SK-N-SH treated with all-trans-retinoic acid at 6 μM for 48 hours (cell line): Measurements from ENCODE around the gene UBE2E1.

Source experiments
- ATAC-seq: fragments of 200-7000 bp; cut with Tn5 transposase; 3 replicates; pipeline ENCODE4 v1.9.1; 2020; ENCODE audit warnings: mild to moderate bottlenecking, moderate library complexity
- ARNTL ChIP-seq: fragments of 450-650 bp; formaldehyde crosslinking; IDR thresholded peaks from 2 replicates; pipeline ENCODE4 v1.5.0; 2020; ENCODE audit warnings: low read depth, mild to moderate bottlenecking, moderate library complexity, borderline replicate concordance
- BACH2 ChIP-seq: fragments of 250-450 bp; sonication (Bioruptor Pico); IDR thresholded peaks from 2 replicates; pipeline ENCODE4 v1.9.0; 2021; ENCODE audit warnings: mild to moderate bottlenecking, borderline replicate concordance
- CSDC2 ChIP-seq: fragments of 250-450 bp; sonication (Bioruptor Pico); IDR thresholded peaks from 2 replicates; pipeline ENCODE4 v1.5.0; 2020; ENCODE audit warnings: mild to moderate bottlenecking, moderate library complexity
- ESRRG ChIP-seq: fragments of 250-450 bp; sonication (Bioruptor Pico); IDR thresholded peaks from 2 replicates; pipeline ENCODE4 v1.6.1; 2021; ENCODE audit warnings: mild to moderate bottlenecking
- ISL1 ChIP-seq: fragments of 250-450 bp; sonication (Bioruptor Pico); IDR thresholded peaks from 2 replicates; pipeline ENCODE4 v2.1.2; 2022; ENCODE audit warnings: mild to moderate bottlenecking, moderate library complexity
- OSR1 ChIP-seq: fragments of 250-450 bp; sonication (Bioruptor Pico); IDR thresholded peaks from 2 replicates; pipeline ENCODE4 v1.8.0; 2022; ENCODE audit warnings: moderate library complexity, mild to moderate bottlenecking, inconsistent platforms
- PPARA ChIP-seq: fragments of 250-450 bp; sonication (Bioruptor Pico); IDR thresholded peaks from 2 replicates; pipeline ENCODE4 v1.5.0; 2020; ENCODE audit warnings: mild to moderate bottlenecking, borderline replicate concordance
- RARB ChIP-seq: fragments of 250-450 bp; sonication (Bioruptor Pico); IDR thresholded peaks from 2 replicates; pipeline ENCODE4 v1.8.0; 2021; ENCODE audit warnings: mild to moderate bottlenecking, moderate library complexity
- TCF4 ChIP-seq: fragments of 250-450 bp; sonication (Bioruptor Pico); IDR thresholded peaks from 2 replicates; pipeline ENCODE4 v1.8.0; 2021; ENCODE audit warnings: mild to moderate bottlenecking, moderate library complexity, borderline replicate concordance
- TOX ChIP-seq: fragments of 250-450 bp; sonication (Bioruptor Pico); IDR thresholded peaks from 2 replicates; pipeline ENCODE4 v1.8.0; 2021; ENCODE audit warnings: mild to moderate bottlenecking, moderate library complexity, borderline replicate concordance
- ZC3H10 ChIP-seq: fragments of 250-450 bp; sonication (Bioruptor Pico); IDR thresholded peaks from 2 replicates; pipeline ENCODE4 v1.5.1; 2021; ENCODE audit warnings: mild to moderate bottlenecking, moderate library complexity
- ZFP3 ChIP-seq: fragments of 250-450 bp; sonication (Bioruptor Pico); IDR thresholded peaks from 2 replicates; pipeline ENCODE4 v1.5.0; 2020; ENCODE audit warnings: mild to moderate bottlenecking, moderate library complexity
- ZFP30 ChIP-seq: fragments of 450-650 bp; formaldehyde crosslinking; IDR thresholded peaks from 2 replicates; pipeline ENCODE4 v1.5.0; 2022; ENCODE audit warnings: mild to moderate bottlenecking, moderate library complexity
- ZNF565 ChIP-seq: fragments of 450-650 bp; formaldehyde crosslinking; conservative IDR thresholded peaks from 2 replicates; pipeline ENCODE4 v1.5.0; 2020; ENCODE audit warnings: low read depth, mild to moderate bottlenecking, moderate library complexity
- ZNF8 ChIP-seq: fragments of 450-650 bp; formaldehyde crosslinking; IDR thresholded peaks from 2 replicates; pipeline ENCODE4 v1.5.0; 2020; ENCODE audit warnings: mild to moderate bottlenecking, moderate library complexity
- TF ChIP-seq, protein P1 (sequence below): fragments of 250-450 bp; sonication (Bioruptor Pico); IDR thresholded peaks from 2 replicates; pipeline ENCODE4 v1.8.0; 2020; ENCODE audit warnings: mild to moderate bottlenecking, moderate library complexity, borderline replicate concordance
- TF ChIP-seq, protein P2 (sequence below): fragments of 250-450 bp; sonication (Bioruptor Pico); IDR thresholded peaks from 2 replicates; pipeline ENCODE4 v1.8.0; 2021; ENCODE audit warnings: low read depth, mild to moderate bottlenecking, moderate library complexity, borderline replicate concordance
- TF ChIP-seq, protein P3 (sequence below): fragments of 250-450 bp; sonication (Bioruptor Pico); IDR thresholded peaks from 2 replicates; pipeline ENCODE4 v1.5.0; 2020; ENCODE audit warnings: mild to moderate bottlenecking, moderate library complexity
- TF ChIP-seq, protein P4 (sequence below): fragments of 250-450 bp; sonication (Bioruptor Pico); IDR thresholded peaks from 2 replicates; pipeline ENCODE4 v1.5.1; 2020; ENCODE audit warnings: low read depth, mild to moderate bottlenecking, moderate library complexity
- TF ChIP-seq, protein P5 (sequence below): fragments of 250-450 bp; sonication (Bioruptor Pico); IDR thresholded peaks from 2 replicates; pipeline ENCODE4 v1.5.1; 2021; ENCODE audit warnings: mild to moderate bottlenecking, moderate library complexity

Gene UBE2E1

DNA sequence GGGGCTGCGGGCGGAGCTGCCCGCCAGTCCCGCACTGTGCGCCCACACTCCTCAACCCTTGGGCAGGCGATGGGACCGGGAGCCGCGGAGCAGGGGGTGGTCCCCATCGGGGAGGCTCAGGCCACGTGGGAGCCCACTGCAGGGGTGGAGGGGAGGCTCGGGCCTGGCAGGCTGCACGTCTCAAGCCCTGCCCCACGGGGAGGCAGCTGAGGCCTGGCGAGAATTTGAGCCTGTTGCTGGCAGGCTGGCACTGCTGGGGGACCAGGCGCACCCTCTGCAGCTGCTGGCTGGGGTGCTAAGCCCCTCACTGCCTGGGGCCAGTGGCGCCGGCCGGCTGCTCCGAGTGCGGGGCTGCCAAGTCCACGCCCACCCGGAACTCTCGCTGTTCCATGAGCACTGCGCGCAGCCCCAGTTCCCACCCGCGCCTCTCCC is 76.7 kb downstream of the UBE2E1 start:
- no peak for ATAC-seq
- TF ChIP-seq ARNTL (CRISPR knock-in tag) (no peak), ZNF565 (CRISPR knock-in tag) (no peak), ZFP30 (no peak)
- TF ChIP-seq, protein P1, sequence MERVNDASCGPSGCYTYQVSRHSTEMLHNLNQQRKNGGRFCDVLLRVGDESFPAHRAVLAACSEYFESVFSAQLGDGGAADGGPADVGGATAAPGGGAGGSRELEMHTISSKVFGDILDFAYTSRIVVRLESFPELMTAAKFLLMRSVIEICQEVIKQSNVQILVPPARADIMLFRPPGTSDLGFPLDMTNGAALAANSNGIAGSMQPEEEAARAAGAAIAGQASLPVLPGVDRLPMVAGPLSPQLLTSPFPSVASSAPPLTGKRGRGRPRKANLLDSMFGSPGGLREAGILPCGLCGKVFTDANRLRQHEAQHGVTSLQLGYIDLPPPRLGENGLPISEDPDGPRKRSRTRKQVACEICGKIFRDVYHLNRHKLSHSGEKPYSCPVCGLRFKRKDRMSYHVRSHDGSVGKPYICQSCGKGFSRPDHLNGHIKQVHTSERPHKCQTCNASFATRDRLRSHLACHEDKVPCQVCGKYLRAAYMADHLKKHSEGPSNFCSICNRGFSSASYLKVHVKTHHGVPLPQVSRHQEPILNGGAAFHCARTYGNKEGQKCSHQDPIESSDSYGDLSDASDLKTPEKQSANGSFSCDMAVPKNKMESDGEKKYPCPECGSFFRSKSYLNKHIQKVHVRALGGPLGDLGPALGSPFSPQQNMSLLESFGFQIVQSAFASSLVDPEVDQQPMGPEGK (CRISPR knock-in tag), result no peak
- TF ChIP-seq, protein P2, sequence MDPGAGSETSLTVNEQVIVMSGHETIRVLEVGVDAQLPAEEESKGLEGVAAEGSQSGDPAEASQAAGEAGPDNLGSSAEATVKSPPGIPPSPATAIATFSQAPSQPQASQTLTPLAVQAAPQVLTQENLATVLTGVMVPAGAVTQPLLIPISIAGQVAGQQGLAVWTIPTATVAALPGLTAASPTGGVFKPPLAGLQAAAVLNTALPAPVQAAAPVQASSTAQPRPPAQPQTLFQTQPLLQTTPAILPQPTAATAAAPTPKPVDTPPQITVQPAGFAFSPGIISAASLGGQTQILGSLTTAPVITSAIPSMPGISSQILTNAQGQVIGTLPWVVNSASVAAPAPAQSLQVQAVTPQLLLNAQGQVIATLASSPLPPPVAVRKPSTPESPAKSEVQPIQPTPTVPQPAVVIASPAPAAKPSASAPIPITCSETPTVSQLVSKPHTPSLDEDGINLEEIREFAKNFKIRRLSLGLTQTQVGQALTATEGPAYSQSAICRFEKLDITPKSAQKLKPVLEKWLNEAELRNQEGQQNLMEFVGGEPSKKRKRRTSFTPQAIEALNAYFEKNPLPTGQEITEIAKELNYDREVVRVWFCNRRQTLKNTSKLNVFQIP (CRISPR knock-in tag), result no peak
- TF ChIP-seq, protein P3, sequence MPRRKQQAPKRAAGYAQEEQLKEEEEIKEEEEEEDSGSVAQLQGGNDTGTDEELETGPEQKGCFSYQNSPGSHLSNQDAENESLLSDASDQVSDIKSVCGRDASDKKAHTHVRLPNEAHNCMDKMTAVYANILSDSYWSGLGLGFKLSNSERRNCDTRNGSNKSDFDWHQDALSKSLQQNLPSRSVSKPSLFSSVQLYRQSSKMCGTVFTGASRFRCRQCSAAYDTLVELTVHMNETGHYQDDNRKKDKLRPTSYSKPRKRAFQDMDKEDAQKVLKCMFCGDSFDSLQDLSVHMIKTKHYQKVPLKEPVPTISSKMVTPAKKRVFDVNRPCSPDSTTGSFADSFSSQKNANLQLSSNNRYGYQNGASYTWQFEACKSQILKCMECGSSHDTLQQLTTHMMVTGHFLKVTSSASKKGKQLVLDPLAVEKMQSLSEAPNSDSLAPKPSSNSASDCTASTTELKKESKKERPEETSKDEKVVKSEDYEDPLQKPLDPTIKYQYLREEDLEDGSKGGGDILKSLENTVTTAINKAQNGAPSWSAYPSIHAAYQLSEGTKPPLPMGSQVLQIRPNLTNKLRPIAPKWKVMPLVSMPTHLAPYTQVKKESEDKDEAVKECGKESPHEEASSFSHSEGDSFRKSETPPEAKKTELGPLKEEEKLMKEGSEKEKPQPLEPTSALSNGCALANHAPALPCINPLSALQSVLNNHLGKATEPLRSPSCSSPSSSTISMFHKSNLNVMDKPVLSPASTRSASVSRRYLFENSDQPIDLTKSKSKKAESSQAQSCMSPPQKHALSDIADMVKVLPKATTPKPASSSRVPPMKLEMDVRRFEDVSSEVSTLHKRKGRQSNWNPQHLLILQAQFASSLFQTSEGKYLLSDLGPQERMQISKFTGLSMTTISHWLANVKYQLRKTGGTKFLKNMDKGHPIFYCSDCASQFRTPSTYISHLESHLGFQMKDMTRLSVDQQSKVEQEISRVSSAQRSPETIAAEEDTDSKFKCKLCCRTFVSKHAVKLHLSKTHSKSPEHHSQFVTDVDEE (CRISPR knock-in tag), result no peak
- TF ChIP-seq, all 23 proteins: peak for 0

DNA sequence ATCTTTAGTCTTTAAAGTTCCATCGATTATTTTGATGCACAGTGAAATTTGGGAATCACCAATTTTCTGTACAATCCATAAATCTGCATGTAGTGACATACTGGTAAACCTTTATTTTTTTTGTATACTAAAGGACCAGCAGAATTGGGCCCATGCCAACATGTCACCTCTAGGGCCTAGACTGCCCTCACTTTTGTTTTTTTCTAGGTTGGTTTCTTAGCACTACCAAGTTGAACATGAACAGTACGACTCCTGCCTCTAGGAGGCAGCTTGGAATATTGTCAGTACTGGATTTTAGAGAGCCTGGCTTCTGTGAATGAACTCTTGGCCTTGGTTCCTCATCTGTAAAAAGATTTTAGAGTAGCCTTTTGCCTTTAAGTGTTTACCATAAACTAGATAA is 78.7 kb downstream of the UBE2E1 start:
- no peak for TF ChIP-seq ZNF8
- TF ChIP-seq ARNTL (CRISPR knock-in tag), result no peak
- TF ChIP-seq ZFP3 (CRISPR knock-in tag), result no peak
- no peak for TF ChIP-seq ZC3H10 (CRISPR knock-in tag)
- no peak for TF ChIP-seq TOX (CRISPR knock-in tag)
- TF ChIP-seq OSR1, result no peak
- TF ChIP-seq, protein P4, sequence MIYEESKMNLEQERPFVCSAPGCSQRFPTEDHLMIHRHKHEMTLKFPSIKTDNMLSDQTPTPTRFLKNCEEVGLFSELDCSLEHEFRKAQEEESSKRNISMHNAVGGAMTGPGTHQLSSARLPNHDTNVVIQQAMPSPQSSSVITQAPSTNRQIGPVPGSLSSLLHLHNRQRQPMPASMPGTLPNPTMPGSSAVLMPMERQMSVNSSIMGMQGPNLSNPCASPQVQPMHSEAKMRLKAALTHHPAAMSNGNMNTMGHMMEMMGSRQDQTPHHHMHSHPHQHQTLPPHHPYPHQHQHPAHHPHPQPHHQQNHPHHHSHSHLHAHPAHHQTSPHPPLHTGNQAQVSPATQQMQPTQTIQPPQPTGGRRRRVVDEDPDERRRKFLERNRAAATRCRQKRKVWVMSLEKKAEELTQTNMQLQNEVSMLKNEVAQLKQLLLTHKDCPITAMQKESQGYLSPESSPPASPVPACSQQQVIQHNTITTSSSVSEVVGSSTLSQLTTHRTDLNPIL (CRISPR knock-in tag), result no peak
- no peak for TF ChIP-seq RARB (CRISPR knock-in tag)
- TF ChIP-seq, protein P1 (CRISPR knock-in tag), result no peak
- TF ChIP-seq CSDC2 (CRISPR knock-in tag), result no peak
- TF ChIP-seq, protein P3 (CRISPR knock-in tag), result no peak
- TF ChIP-seq ESRRG (CRISPR knock-in tag), result no peak
- TF ChIP-seq ISL1 (CRISPR knock-in tag), result no peak
- no peak for TF ChIP-seq ZNF565 (CRISPR knock-in tag)
- TF ChIP-seq, protein P5, sequence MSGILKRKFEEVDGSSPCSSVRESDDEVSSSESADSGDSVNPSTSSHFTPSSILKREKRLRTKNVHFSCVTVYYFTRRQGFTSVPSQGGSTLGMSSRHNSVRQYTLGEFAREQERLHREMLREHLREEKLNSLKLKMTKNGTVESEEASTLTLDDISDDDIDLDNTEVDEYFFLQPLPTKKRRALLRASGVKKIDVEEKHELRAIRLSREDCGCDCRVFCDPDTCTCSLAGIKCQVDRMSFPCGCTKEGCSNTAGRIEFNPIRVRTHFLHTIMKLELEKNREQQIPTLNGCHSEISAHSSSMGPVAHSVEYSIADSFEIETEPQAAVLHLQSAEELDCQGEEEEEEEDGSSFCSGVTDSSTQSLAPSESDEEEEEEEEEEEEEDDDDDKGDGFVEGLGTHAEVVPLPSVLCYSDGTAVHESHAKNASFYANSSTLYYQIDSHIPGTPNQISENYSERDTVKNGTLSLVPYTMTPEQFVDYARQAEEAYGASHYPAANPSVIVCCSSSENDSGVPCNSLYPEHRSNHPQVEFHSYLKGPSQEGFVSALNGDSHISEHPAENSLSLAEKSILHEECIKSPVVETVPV (CRISPR knock-in tag), result no peak
- TF ChIP-seq TCF4, result no peak
- TF ChIP-seq PPARA, result no peak
- no peak for TF ChIP-seq ZFP30
- TF ChIP-seq BACH2 (CRISPR knock-in tag), result no peak
- TF ChIP-seq, all 23 proteins: peak for 0
- ATAC-seq, result peak; percentile 61
